IMR-90 (cell line): ENCODE data around the gene CST7. TPM values are rescaled to one million over a fixed set of nuclear protein-coding genes. Genes with fewer than 3 reads are reported as not detected.

Experiments
- ATAC-seq: fragments of 200-7000 bp; cut with Tn5 transposase; 2 replicates; pipeline ENCODE4 v1.9.1; 2020; ENCODE audit warnings: low read depth, mild to moderate bottlenecking, moderate library complexity
- BruUV-seq: library from RNA; stranded (reverse); fragments of 400-500 nt; replicated peaks from 2 replicates; lab custom pipeline; 2021; lab: Mats Ljungman, UMichigan
- CTCF ChIA-PET: fragments of 300-600 bp; formaldehyde crosslinking; extraction: SDS; loops from one replicate; lab custom pipeline; 2021; ENCODE audit warnings: antibody characterized with exemption; lab: Yijun Ruan, JAX
- POLR2A ChIA-PET: fragments of 300-600 bp; sonication (Branson Sonifier 250); formaldehyde crosslinking; loops from one replicate; lab custom pipeline; 2022; ENCODE audit warnings: antibody characterized with exemption; ENCODE audit not compliant: unreplicated experiment; lab: Charles Lee
- DNase-seq: peaks from one replicate; pipeline ENCODE4 v3.0.0; 2013
- H2AFZ ChIP-seq: replicated peaks from 2 replicates; pipeline ENCODE3; 2013; ENCODE audit warnings: low read length, mild to moderate bottlenecking; ENCODE audit not compliant: poor library complexity
- H2AK5ac ChIP-seq: 2 replicates; pipeline ENCODE4 v1.6.1; 2013; ENCODE audit warnings: low read depth, low read length, inconsistent platforms
- H2AK9ac ChIP-seq: replicated peaks from 2 replicates; pipeline ENCODE3; 2013; ENCODE audit warnings: mild to moderate bottlenecking, low read depth, low read length, moderate library complexity; ENCODE audit not compliant: poor library complexity
- H2BK120ac ChIP-seq: 2 replicates; pipeline ENCODE4 v1.6.1; 2013; ENCODE audit warnings: low read depth, low read length, inconsistent platforms
- H2BK15ac ChIP-seq: 3 replicates; pipeline ENCODE4 v1.6.1; 2013; ENCODE audit warnings: low read depth, low read length, inconsistent platforms
- H2BK20ac ChIP-seq: 2 replicates; pipeline ENCODE4 v1.6.1; 2013; ENCODE audit warnings: low read depth, mild to moderate bottlenecking, inconsistent platforms, low read length, moderate library complexity
- H2BK5ac ChIP-seq: 2 replicates; pipeline ENCODE4 v1.6.1; 2013; ENCODE audit warnings: mild to moderate bottlenecking, low read depth, low read length, inconsistent platforms; ENCODE audit not compliant: poor library complexity, severe bottlenecking
- H3K14ac ChIP-seq: replicated peaks from 2 replicates; pipeline ENCODE4 v1.6.1; 2013; ENCODE audit warnings: low read depth, low read length, inconsistent platforms
- H3K18ac ChIP-seq: 2 replicates; pipeline ENCODE4 v1.6.1; 2013; ENCODE audit warnings: low read depth, low read length, control low read depth
- H3K23ac ChIP-seq: 2 replicates; pipeline ENCODE4 v1.6.1; 2013; ENCODE audit warnings: low read depth, low read length, inconsistent platforms
- H3K27ac ChIP-seq: 2 replicates; pipeline ENCODE4 v1.5.1; 2013; ENCODE audit warnings: mild to moderate bottlenecking, control low read depth, low read length; ENCODE audit not compliant: insufficient read depth
- H3K27me3 ChIP-seq: 2 replicates; pipeline ENCODE4 v1.6.1; 2013; ENCODE audit warnings: low read length; ENCODE audit not compliant: control insufficient read depth, insufficient read depth
- H3K36me3 ChIP-seq: 2 replicates; pipeline ENCODE4 v1.6.1; 2013; ENCODE audit warnings: low read length, mixed read lengths; ENCODE audit not compliant: control insufficient read depth, insufficient read depth
- H3K4ac ChIP-seq: 2 replicates; pipeline ENCODE4 v1.6.1; 2013; ENCODE audit warnings: low read depth, low read length, inconsistent platforms
- H3K4me1 ChIP-seq: 2 replicates; pipeline ENCODE4 v1.6.1; 2013; ENCODE audit warnings: low read length, mixed read lengths; ENCODE audit not compliant: control insufficient read depth, insufficient read depth
- H3K4me2 ChIP-seq: 2 replicates; pipeline ENCODE4 v1.6.1; 2013; ENCODE audit warnings: low read depth, mild to moderate bottlenecking, control low read depth, low read length, moderate library complexity
- H3K4me3 ChIP-seq: 2 replicates; pipeline ENCODE4 v1.5.1; 2013; ENCODE audit warnings: low read depth, mild to moderate bottlenecking, control low read depth, low read length, moderate library complexity; ENCODE audit not compliant: insufficient read depth
- H3K56ac ChIP-seq: 2 replicates; pipeline ENCODE4 v1.6.1; 2013; ENCODE audit warnings: low read length, inconsistent platforms; ENCODE audit not compliant: insufficient read depth; ENCODE audit errors: extremely low read depth
- H3K79me1 ChIP-seq, 2 experiments: 2 replicates each; pipeline ENCODE4 v1.6.1; 2013; ENCODE audit warnings: low read length in 2 of 2, inconsistent platforms in 1 of 2, low read depth in 1 of 2
- H3K9ac ChIP-seq: 2 replicates; pipeline ENCODE4 v1.6.1; 2013; ENCODE audit warnings: low read depth, low read length, control low read depth
- H3K9me1 ChIP-seq: 2 replicates; pipeline ENCODE4 v1.6.1; 2013; ENCODE audit warnings: low read length, inconsistent platforms; ENCODE audit not compliant: insufficient read depth
- H3K9me3 ChIP-seq: 2 replicates; pipeline ENCODE4 v1.6.1; 2013; ENCODE audit warnings: low read length; ENCODE audit not compliant: control insufficient read depth, insufficient read depth
- H4K20me1 ChIP-seq: 2 replicates; pipeline ENCODE4 v1.6.1; 2013; ENCODE audit warnings: low read length, inconsistent platforms; ENCODE audit not compliant: insufficient read depth
- H4K5ac ChIP-seq: 2 replicates; pipeline ENCODE4 v1.6.1; 2013; ENCODE audit warnings: mild to moderate bottlenecking, low read depth, low read length, control low read depth
- H4K8ac ChIP-seq, 2 experiments: 2 replicates each; pipeline ENCODE4 v1.6.1; 2013; ENCODE audit warnings: low read depth in 2 of 2, low read length in 2 of 2, control low read depth in 1 of 2, inconsistent platforms in 1 of 2
- H4K91ac ChIP-seq: 2 replicates; pipeline ENCODE4 v1.6.1; 2013; ENCODE audit warnings: low read depth, low read length, inconsistent platforms; ENCODE audit not compliant: insufficient read depth
- BHLHE40 ChIP-seq: fragments of 150-350 bp; IDR thresholded peaks from 2 replicates; pipeline ENCODE4 v1.6.1; 2016; ENCODE audit warnings: mild to moderate bottlenecking, low read depth, low read length
- CEBPB ChIP-seq: IDR thresholded peaks from 2 replicates; pipeline ENCODE4 v1.6.1; 2012; ENCODE audit warnings: low read depth, low read length, improper control_type of control experiment
- CHD1 ChIP-seq: IDR thresholded peaks from 2 replicates; pipeline ENCODE4 v1.6.1; 2012; ENCODE audit warnings: low read depth, low read length, improper control_type of control experiment
- FOS ChIP-seq: fragments of 150-350 bp; IDR thresholded peaks from 2 replicates; pipeline ENCODE4 v1.6.1; 2016; ENCODE audit warnings: low read depth, low read length
- MAFK ChIP-seq: IDR thresholded peaks from 2 replicates; pipeline ENCODE4 v1.6.1; 2012; ENCODE audit warnings: low read depth, low read length, improper control_type of control experiment
- MAZ ChIP-seq: IDR thresholded peaks from 2 replicates; pipeline ENCODE4 v1.6.1; 2012; ENCODE audit warnings: low read depth, mild to moderate bottlenecking, low read length, improper control_type of control experiment, moderate library complexity, borderline replicate concordance
- MXI1 ChIP-seq: IDR thresholded peaks from 2 replicates; pipeline ENCODE4 v1.6.1; 2012; ENCODE audit warnings: low read depth, mild to moderate bottlenecking, low read length, moderate library complexity, borderline replicate concordance
- NFE2L2 ChIP-seq: fragments of 150-350 bp; IDR thresholded peaks from 2 replicates; pipeline ENCODE4 v1.6.1; 2016; ENCODE audit warnings: low read depth, mild to moderate bottlenecking, low read length
- POLR2A ChIP-seq: IDR thresholded peaks from 2 replicates; pipeline ENCODE4 v1.6.1; 2012; ENCODE audit warnings: mild to moderate bottlenecking, low read depth, low read length
- RAD21 ChIP-seq: IDR thresholded peaks from 2 replicates; pipeline ENCODE4 v1.6.1; 2012; ENCODE audit warnings: low read length, improper control_type of control experiment
- RCOR1 ChIP-seq: IDR thresholded peaks from 2 replicates; pipeline ENCODE4 v1.6.1; 2012; ENCODE audit warnings: mild to moderate bottlenecking, low read length, improper control_type of control experiment; ENCODE audit not compliant: insufficient replicate concordance
- RFX5 ChIP-seq: IDR thresholded peaks from 2 replicates; pipeline ENCODE4 v1.8.0; 2012; ENCODE audit warnings: low read depth, mild to moderate bottlenecking, low read length, moderate library complexity
- SMC3 ChIP-seq: fragments of 150-350 bp; IDR thresholded peaks from 2 replicates; pipeline ENCODE4 v1.6.1; 2016; ENCODE audit warnings: low read depth, mild to moderate bottlenecking, antibody characterized with exemption, low read length, moderate library complexity
- WGBS, 2 experiments: methylation state at CpG; one replicate each; pipeline versions ENCODE4 v1.1.5 to v1.1.7; 2013; ENCODE audit warnings: missing lambda C conversion rate in 2 of 2; ENCODE audit not compliant: insufficient read length in 1 of 2; ENCODE audit errors: extremely low coverage in 2 of 2; 5-methylcytosine and 5-hydroxymethylcytosine counted together
- dilution Hi-C: fragments of 300-500 bp; cut with HindIII; formaldehyde crosslinking; loops from one replicate; pipeline ENCODE4 v1.14.3; 2018; ENCODE audit warnings: low sequenced_read_pairs; ENCODE audit not compliant: unreplicated experiment
- in situ Hi-C: fragments of 300-500 bp; cut with MboI; formaldehyde crosslinking; loops from 3 replicates; pipeline ENCODE4 v1.14.3; 2019; ENCODE audit warnings: low sequenced_read_pairs, inconsistent platforms, mixed read lengths
- intact Hi-C: fragments of 100-400 bp; cut with micrococcal nuclease; formaldehyde crosslinking; loops from 2 replicates; pipeline ENCODE4 v1.10.0; 2022
- polyA plus RNA-seq, 3 experiments: library from polyadenylated mRNA; depleted of rRNA; stranded (reverse); fragments of >200 nt; gene quantifications; 2 replicates each; pipeline ENCODE4 v1.2.3, GENCODE V29; 2012; ENCODE audit warnings: low replicate concordance in 1 of 3
- total RNA-seq: library from RNA; depleted of rRNA; stranded (reverse); fragments of >200 nt; gene quantifications from 2 replicates; pipeline ENCODE4 v1.2.3, GENCODE V29; 2012
- TF ChIP-seq, protein P1 (sequence below): fragments of 150-350 bp; IDR thresholded peaks from 2 replicates; pipeline ENCODE4 v1.6.1; 2017; ENCODE audit warnings: mild to moderate bottlenecking, antibody characterized with exemption, low read length, low read depth
- TF ChIP-seq, protein P2 (sequence below): conservative IDR thresholded peaks from 2 replicates; pipeline ENCODE4 v1.5.1; 2012; ENCODE audit warnings: mild to moderate bottlenecking, low read depth, low read length, improper control_type of control experiment
- TF ChIP-seq, protein P3 (sequence below): fragments of 150-350 bp; IDR thresholded peaks from 2 replicates; pipeline ENCODE4 v1.6.1; 2016; ENCODE audit warnings: low read depth, mild to moderate bottlenecking, low read length, moderate library complexity, borderline replicate concordance

Gene CST7
- total and polyA plus RNA-seq, 2 of the 4 experiments (the other 2 are of a cell fraction): not detected

DNA sequence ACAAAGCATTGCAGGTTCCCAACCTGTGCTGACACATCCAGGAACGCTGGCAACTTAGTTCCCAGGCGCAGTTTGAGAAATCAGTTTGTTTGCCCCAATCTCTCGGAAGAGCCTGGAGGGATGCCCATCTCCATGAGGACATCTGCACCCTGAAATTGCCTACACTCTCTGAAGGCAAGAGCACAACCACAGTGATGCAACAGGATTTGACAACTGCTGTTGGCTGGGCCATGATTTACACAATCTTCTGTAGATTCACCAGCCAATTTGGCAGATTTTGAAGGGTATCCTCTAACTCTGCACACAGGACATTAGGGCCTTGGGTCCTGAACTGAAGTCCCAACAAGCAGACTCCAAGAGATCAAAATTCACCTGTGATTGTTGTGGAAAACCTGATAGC, 40.1 kb downstream of the CST7 start:
- no peak overlapping the region for H2BK5ac ChIP-seq
- H2AK9ac ChIP-seq: no peak overlapping the region
- peaks cover 10% of the 10 kb centered on the region; the same call in 1 of the 2 replicates for H3K9me1 ChIP-seq
- POLR2A ChIA-PET: no interaction called here
- H2AK5ac ChIP-seq: no peak overlapping the region
- H4K20me1 ChIP-seq: peaks cover 2% of the 10 kb centered on the region; the same call in 1 of the 2 replicates
- H3K4me1 ChIP-seq: no peaks in the 10 kb centered on the region
- H3K4me3 ChIP-seq: no peak overlapping the region
- CTCF ChIA-PET: interaction anchor here (0.7 kb wide), 1 partner anchor 1074 kb away, joined by 3 read pairs; no protein-coding TSS in a partner anchor
- no peak overlapping the region for H2BK20ac ChIP-seq
- no peak overlapping the region for H2BK15ac ChIP-seq
- TF ChIP-seq, protein P1, sequence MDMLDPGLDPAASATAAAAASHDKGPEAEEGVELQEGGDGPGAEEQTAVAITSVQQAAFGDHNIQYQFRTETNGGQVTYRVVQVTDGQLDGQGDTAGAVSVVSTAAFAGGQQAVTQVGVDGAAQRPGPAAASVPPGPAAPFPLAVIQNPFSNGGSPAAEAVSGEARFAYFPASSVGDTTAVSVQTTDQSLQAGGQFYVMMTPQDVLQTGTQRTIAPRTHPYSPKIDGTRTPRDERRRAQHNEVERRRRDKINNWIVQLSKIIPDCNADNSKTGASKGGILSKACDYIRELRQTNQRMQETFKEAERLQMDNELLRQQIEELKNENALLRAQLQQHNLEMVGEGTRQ: no peak
- TF ChIP-seq SMC3 (no peak), CHD1 (no peak), BHLHE40 (no peak), FOS (no peak), CEBPB (no peak), POLR2A (no peak), MAZ (no peak), MAFK (no peak), NFE2L2 (no peak), MXI1 (no peak), RFX5 (no peak), RCOR1 (no peak), RAD21 (no peak)
- TF ChIP-seq, protein P2, sequence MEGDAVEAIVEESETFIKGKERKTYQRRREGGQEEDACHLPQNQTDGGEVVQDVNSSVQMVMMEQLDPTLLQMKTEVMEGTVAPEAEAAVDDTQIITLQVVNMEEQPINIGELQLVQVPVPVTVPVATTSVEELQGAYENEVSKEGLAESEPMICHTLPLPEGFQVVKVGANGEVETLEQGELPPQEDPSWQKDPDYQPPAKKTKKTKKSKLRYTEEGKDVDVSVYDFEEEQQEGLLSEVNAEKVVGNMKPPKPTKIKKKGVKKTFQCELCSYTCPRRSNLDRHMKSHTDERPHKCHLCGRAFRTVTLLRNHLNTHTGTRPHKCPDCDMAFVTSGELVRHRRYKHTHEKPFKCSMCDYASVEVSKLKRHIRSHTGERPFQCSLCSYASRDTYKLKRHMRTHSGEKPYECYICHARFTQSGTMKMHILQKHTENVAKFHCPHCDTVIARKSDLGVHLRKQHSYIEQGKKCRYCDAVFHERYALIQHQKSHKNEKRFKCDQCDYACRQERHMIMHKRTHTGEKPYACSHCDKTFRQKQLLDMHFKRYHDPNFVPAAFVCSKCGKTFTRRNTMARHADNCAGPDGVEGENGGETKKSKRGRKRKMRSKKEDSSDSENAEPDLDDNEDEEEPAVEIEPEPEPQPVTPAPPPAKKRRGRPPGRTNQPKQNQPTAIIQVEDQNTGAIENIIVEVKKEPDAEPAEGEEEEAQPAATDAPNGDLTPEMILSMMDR: no peak
- TF ChIP-seq, protein P3, sequence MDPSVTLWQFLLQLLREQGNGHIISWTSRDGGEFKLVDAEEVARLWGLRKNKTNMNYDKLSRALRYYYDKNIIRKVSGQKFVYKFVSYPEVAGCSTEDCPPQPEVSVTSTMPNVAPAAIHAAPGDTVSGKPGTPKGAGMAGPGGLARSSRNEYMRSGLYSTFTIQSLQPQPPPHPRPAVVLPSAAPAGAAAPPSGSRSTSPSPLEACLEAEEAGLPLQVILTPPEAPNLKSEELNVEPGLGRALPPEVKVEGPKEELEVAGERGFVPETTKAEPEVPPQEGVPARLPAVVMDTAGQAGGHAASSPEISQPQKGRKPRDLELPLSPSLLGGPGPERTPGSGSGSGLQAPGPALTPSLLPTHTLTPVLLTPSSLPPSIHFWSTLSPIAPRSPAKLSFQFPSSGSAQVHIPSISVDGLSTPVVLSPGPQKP: no peak
- H3K27me3 ChIP-seq: no peaks in the 10 kb centered on the region
- dilution Hi-C loops: no loop called here
- H4K5ac ChIP-seq: no peak overlapping the region
- H3K23ac ChIP-seq: no peak overlapping the region
- no peak overlapping the region for H4K91ac ChIP-seq
- no peak overlapping the region for H3K4ac ChIP-seq
- no peak overlapping the region for H3K4me2 ChIP-seq
- no peak overlapping the region for H2BK120ac ChIP-seq
- 96% methylated on average over 3 of the region's 3 CpGs; no CpG with 5 or more reads in 1 of the 2 experiments for WGBS, 2 experiments
- H3K56ac ChIP-seq: no peak overlapping the region
- BruUV-seq: no TSS peak
- in situ Hi-C loops: loop anchor here (25.0 kb wide), 3 partner anchors 598 to 873 kb away; partner anchors contain the start of genes NINL and ZNF337
- H3K18ac ChIP-seq: no peak overlapping the region
- H3K79me1 ChIP-seq: peaks cover 42 to 58% of the 10 kb centered on the region in 2 experiments
- H3K36me3 ChIP-seq: no peaks in the 10 kb centered on the region
- H3K9ac ChIP-seq: no peak overlapping the region
- H3K9me3 ChIP-seq: no peaks in the 10 kb centered on the region
- H4K8ac ChIP-seq: no peak overlapping the region
- intact Hi-C loops: no loop called here
- no peak overlapping the region for H3K27ac ChIP-seq
- H2AFZ ChIP-seq: no peak overlapping the region
- H3K14ac ChIP-seq: no peak overlapping the region
- ATAC-seq (no peak), DNase-seq (no peak)
